HG02678 (cell line): ENCODE measurements around the gene DEPDC1B.
"Not testable (repeated sequence)": the region's sequence is repeated elsewhere in the genome, so short reads cannot be mapped to it uniquely, and the experiment has no call there.

ENCODE experiments used
- ATAC-seq: cut with Tn5 transposase; IDR thresholded peaks from one replicate; pipeline ENCODE4 v1.9.1; 2021; ENCODE audit warnings: mild to moderate bottlenecking, moderate library complexity; ENCODE audit not compliant: unreplicated experiment

The DEPDC1B gene

DNA sequence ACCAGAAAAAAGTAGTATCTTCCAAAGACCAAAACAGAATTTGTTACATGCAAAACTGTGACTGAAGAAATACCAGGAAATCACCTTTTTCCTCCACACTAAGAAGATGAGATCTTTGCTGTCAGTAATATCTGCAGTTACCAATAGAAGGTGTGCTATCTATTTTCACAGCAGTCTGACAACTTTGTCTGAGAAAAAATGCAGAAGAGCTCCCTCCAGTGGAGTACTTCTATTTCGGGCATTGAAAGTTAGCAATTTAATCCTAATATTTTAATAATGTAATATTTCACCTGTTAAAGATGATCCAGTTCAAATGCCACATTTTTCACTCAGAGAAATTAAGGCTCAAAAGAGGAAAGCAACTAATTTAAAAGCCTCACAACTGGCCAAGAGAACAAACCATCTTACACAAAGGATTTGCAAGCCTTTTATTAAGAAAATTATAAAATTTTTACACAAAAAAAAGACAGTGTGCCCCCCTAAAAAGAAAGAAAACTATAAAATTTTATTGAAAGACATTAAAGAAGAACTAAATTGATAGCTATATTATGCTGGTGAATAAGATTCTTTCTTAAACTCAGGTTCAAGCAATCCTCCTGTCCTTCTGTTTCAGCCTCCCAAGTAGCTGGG, 50.6 kb downstream of the DEPDC1B start:
- peak; percentile 80 for ATAC-seq

DNA sequence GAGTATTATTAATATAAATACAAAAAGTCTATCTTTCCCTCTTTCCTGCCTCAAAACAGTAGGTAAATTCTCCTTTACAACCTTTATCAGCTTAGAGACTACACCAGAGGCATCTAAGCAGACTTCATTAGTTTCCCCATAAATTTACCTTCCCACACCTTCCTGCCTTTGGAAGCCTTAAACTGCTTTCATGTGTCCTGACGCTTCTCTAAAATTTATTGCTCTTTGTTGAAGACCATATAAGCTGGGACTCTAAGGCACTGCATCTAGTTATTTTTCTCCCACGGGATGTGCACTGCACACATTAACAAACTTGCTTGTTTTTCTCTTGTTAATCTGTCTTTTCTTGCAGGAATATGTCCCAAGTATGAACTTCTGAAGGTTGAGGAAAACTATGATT, 51.8 kb downstream of the DEPDC1B start:
- ATAC-seq, result no peak

DNA sequence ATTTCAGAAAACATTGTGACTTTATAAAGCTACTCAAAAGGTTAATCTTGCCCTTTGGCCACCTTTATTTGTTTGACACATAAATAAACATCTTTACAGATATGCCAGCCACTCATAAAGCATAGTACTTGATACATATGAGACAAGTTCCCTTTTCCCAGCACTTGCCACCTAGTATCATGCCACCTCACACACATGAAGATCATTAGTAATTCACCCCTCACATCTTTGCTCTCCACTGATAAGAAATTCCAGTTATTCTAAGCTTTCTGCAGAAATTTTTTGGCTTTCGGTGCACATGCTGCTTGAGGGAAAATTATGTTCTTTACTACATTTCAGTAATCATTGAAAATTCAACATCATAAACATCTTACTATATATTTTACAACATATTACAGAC, 59.1 kb downstream of the DEPDC1B start:
- ATAC-seq, result no peak

DNA sequence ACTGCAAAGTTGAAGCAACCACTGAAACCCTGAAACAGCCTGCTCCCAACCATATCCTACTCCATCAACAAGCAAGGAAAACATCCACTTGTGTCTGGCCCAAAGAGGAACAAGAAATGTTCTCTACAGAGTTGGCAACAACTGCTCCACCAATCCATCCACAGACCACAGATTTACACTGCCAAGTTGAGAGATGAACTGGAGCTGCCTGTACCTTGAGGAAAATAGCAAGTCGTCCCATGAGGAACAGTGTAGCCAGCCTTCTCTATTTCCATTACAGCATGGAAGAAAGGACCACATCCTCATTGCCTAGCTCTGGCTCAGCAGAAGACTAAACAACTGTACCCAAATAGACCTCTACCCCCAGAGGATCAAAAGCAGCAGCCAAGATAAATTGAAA, 60.4 kb downstream of the DEPDC1B start:
- no peak for ATAC-seq

DNA sequence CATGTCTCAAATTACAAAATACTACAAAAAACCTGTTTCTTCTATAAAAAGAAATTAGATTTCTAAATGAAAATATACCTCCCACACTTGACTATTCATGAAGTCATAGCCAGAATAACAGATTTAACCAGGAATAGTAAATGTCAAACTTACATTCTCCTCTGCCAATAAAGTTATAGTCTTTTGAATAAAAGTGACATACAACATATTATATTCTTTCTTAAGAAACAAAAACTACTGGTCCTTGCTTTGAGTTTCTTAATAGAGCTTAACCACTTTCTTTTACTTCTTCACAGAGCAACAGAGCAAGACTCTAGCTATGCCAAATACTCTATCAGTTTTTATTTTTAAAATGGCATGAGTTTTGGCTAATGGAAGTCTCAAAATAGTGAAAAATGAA, 61.7 kb downstream of the DEPDC1B start:
- ATAC-seq, result no peak

DNA sequence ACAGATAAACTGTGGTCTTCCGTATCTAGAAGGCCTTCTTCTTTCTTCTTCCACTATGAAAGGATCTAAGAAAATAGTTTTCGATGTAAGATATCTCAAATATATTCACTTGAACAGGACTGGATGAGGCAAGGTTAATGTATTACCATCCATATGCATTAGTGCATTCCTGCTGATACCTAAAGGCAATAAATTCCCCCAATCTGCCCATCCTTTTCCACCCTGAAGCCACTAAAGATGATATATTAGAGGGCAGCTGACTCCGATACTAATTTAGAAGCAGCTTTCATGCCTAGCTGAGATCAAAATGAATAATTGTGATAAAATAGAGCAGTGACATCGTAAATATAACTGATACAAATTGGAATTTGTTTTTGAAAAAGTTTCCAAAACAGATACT, 63.3 kb downstream of the DEPDC1B start:
- ATAC-seq, result no peak

DNA sequence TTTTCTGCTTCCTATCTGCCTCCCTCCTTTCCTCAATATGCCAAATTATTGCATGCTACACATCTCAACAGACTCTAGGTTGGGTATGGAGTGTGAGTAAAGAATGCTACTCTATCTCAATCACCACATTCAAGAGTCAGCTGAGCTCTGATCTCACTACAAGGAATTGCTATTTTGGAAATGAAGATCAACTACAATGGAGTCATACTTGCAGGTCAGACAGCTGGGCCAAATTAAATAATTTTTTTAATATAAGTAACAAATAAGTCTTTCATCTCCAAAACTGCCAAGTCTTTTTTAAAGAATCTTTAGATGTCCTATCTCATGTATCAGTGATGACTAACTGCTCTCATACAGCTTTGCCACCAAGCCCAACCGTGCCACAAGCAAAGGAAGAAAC, 64.0 kb downstream of the DEPDC1B start:
- ATAC-seq, result no peak

DNA sequence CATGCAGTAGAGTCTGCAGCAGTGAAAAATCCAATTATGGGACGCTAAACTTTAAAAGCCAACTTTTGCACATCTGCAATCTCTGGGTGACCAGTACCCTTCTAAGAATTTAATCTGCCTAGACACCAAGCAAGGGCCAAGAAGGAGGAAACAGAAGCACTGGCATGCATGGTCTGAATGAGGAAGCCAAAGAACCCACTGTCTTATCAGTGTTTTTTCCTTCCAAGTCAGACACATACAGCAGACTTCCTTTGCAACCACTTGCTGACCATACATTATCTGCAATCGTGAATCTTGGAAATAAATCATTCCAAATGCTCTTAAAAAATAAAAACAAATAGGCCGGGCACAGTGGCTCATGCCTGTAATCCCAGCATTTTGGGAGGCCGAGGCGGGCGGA, 65.9 kb downstream of the DEPDC1B start:
- no peak for ATAC-seq

DNA sequence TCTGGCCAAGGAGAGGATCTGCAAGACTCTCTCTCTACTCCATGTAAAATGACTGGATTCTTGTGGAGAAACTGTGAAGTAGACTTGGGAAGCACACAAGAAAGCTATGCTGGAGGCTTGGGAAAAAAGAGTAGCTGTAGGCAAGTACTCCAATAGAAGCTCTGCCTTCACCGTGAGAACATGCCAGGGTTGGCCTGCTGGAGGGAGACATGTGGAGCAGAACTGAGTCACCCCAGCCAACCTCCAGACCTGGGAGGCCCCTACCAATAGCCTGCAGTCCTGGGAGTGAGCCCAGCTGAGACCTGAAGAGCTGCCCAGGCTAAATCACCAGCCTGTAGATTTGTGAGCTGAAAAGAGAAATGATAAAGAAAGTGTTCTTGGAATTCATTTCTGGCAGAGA, 66.6 kb downstream of the DEPDC1B start:
- no peak for ATAC-seq

DNA sequence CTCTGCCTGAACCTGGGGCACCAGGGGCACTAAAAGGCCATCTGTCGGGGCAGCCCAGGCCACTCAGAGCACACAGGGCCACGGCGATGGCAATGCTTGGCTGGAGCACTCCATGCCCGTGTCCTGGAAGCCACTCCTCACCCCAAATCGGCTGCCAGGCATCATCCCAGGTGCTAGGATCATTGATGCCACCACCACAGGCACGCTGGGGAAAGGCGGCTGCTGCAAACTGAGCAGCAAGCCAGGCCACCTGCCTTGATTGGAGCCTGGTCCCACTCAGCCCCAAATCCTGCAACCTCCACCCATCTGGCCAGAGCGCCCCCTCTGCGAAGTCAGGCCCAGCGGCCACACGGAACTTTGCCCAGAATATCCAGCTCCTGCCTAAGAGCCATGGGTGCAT, 67.8 kb downstream of the DEPDC1B start:
- ATAC-seq, result no peak

DNA sequence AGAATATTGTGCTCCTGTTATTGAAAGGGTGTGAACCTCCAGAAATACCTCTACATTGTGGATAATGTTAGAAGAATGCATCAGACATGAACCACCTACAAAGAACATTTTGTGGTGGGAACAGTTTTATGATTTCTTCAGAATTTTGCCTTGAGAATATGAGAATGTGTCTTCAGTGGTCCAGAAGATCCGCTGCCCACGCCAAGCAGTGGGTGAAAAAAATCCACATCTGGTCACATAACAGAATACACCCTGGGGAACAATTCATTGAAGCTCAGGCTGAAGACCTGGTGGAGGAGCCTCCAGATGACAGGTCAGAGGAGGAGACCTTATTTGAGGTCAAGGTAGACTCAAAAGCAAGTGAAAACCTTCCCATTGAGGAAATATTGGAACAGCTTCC, 69.1 kb downstream of the DEPDC1B start:
- ATAC-seq, result no peak

DNA sequence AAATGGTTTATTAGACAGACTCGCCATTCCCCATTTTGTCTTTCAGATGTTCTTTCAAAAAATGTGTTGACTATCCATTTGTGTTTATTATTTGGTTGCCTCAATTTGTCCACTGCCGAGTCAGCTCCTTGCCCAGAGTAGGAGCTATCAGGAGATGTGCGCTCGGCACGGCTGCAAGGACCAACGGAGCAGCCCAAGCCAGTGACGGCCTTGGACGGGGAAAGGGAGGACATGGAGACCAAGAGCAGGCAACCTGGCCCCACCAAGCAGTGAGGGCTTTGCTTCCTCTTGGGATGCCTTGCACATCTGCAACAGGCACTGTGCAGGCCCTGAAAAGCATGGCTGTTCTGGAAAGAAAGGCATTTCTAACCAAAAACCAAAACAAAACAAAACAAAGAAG, 69.8 kb downstream of the DEPDC1B start:
- no peak for ATAC-seq

DNA sequence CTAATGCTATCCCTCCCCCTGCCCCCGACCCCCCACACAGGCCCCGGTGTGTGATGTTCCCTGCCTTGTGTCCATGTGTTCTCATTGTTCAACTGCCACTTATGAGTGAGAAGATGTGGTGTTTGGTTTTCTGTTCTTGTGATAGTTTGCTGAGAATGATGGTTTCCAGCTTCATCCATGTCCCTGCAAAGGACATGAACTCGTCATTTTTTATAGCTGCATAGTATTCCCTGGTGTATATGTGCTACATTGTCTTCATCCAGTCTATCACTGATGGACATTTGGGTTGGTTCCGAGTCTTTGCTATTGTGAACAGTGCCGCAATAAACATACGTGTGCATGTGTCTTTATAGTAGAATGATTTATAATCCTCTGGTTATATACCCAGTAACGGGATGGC, 75.1 kb downstream of the DEPDC1B start:
- ATAC-seq, result not testable (repeated sequence)

DNA sequence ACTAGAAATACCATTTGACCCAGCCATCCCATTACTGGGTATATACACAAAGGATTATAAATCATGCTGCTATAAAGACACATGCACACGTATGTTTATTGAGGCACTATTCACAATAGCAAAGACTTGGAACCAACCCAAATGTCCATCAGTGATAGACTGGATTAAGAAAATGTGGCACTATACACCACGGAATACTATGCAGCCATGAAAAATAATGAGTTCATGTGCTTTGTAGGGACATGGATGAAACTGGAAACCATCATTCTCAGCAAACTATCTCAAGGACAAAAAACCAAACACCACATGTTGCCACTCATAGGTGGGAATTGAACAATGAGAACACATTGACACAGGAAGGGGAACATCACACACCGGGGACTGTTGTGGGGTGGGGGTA, 79.2 kb downstream of the DEPDC1B start:
- not testable (repeated sequence) for ATAC-seq

DNA sequence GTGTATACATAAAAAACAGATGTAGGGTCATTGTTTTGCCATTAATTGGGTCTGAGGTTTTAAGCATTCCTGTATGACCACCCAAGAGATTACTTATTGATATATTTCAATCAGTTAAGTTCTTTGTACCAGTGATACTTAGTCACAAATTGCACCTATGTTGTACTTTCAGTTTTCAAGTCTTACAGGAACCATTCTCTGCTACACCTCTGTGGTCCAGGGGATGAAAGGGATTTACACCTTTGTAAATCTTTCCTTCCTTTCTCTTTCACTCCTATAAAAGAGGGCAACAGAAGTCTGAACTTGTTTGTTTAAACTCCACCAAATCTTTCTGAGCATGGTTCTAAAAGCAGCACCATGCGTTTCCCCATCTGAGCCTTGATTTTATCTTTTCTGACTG, 86.1 kb downstream of the DEPDC1B start:
- peak; percentile 72 for ATAC-seq

DNA sequence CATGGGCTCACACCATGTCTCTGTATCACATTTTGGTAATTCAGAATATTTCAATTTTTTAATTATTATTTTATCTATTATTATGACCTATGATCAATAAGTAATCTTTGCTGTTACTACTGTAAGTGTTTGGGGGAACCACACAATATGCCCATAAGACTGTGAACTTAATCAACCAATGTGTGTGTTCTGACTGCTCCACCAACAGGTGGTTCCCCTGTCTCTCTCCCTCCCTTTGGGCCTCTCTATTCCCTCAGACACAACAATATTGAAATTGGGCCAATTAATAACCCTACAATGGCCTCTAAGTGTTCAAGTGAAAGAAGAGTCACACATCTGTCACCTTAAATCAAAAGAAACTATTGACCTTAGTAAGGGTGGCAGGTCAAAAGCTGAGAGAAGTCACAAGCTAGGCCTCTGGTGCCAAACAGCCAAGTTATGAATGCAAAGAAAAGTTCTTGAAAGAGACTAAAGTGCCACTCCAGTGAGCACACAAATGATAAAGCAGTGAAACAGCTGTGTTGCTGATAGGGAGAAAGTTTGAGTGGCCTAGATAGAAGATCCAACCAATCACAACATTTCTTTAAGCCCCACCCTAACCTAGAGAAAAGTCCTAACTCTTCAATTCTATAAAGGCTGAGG, 88.7 kb downstream of the DEPDC1B start:
- no peak for ATAC-seq

DNA sequence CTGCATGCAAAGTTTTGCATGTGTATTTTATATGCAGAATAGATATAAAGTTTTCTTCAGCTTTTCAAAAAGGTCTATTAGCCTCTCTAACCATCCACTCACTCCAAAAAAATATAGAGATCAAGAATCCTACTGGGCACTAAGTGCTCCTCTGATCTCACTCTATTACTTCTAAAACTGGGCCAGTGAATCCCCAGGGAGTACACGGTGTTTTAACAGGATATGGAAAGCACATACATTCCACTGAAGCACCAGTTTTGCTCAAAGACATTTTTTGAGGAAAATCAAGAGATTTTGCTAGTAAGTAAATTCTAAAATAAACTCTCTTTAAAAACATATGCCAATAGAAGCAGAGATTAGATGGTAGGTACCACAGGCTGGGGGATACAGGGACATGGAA, 95.2 kb downstream of the DEPDC1B start:
- ATAC-seq, result no peak

DNA sequence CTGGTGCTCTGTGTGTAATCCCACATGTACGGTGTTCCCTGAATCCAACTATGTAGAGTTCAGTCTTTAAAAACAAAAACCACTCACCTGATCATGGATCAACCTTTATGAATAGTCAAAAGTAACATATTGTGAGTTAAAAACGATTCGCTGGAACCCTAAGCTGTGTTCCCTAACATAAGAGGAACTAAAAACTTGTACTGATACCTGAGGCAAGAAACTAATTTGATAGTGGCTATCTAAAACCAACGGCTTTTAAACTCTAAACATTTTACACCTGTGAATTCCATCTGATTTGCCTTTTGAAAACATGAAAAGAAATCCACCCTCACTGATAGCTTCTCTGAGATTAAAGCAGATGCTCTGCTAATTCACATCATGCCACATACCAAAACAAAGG, 101.5 kb downstream of the DEPDC1B start:
- peak; percentile 59 for ATAC-seq

DNA sequence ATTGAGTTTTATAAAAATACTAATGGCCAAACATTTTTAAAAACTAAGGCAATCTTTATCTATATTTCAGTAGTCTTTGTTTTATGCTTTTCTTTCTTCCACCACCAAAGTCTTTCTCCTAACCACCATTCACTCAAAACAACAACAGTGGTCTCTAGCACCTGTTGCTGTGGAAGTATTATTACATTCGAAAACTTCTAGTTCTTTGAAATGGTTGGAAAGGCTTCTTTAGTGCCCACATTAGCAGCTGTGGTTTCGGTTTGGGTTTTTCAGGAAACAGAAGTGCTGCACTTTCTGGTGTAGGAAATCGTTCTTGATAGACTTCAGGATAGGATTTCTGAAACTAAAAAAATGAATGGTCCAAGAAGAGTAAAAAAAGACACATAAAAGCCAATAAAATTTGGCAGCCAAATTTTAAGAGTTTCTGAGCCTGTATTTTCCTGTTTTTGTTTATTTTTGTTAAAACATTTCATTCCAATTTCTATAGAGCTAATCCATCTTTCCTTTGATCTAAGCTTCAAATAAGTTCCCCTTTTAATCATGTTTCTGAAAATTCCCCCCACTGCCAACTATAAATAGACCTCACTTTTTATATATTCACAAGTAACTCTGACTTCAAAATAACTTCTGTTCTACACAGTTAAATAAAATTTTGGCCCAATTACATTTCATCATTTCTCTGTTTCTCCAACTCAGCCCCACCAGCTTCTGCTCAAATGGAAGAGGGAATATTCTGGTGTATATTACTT, 102.2 kb downstream of the DEPDC1B start:
- peak; percentile 87 for ATAC-seq

DNA sequence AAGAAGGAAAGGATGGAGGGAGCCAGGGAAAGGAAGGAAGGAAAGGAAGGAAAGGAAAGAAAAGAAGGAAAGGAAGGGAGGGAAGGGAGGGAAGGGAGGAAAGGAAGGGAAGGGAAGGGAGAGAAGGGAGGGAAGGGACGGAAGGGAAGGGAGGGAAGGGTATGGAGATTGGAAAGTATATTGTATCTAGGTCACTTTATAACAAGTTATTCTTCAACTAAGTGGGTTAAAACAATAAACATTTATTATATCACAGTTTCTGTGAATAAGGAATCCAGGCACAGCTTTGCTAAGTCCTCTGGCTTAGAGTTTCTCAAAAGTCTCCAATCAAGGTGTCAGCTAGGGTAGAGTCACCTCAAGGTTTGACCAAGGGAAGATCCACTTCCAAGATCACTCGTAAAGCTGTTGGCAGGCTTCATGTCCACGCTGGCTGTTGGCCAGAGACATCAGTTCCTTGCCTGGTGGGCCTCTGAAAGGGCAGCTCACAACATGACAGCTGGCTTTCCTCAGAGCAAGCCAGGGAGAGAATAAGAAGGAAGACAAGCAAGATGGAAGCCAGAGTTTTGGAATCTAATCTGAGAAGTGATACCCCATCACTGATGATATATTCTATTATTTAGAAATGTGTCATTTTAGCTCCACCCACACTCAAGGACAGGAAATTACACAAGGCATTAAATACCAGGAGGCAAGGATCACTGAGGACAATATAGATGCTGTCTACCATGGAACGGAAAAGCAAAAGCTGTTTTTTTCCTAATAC, 105.1 kb downstream of the DEPDC1B start:
- ATAC-seq, result no peak

DNA sequence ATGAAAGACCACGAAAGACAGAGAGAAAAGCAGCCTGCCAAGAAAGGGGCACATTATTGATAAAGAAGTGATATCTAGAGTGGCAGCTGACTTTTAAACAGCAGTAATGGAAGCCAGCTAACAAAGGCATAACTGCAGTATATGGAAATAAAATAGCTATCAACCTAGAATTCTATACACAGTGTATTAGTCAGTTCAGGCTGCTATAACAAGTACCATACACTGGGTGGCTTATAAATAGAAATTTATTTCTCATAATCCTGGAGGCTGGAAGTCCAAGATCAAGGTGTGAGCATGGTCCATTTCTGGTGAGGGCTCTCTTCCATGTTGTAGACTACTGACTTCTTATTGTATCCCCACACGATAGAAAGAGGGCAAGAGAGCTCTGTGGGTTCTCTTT, 109.8 kb downstream of the DEPDC1B start:
- no peak for ATAC-seq

DNA sequence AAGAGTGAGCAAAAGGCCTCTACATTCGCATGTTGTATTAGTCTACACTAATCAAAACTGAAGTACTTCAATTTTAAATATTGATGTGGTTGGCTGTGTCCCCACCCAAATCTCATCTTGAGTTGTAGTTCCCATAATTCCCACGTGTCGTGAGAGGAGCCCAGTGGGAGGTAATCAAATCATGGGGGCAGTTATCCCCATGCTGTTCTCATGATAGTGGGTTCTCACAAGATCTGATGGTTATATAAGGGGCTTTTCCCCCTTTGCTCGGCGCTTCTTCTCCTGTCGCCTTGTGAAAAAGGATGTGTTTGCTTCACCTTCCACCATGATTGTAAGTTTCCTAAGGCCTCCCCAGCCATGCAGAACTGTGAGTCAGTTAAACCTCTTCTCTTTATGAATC, 112.7 kb downstream of the DEPDC1B start:
- not testable (repeated sequence) for ATAC-seq
